RWPE2 (cell line): Measurements from ENCODE around the gene CHCHD6.

Experiments
- ATAC-seq: fragments of 200-7000 bp; cut with Tn5 transposase; 3 replicates; pipeline ENCODE4 v1.9.1; 2021; ENCODE audit warnings: low read depth
- DNase-seq: peaks from one replicate; pipeline ENCODE4 v3.0.0-alpha.2; 2020; ENCODE audit warnings: low spot score
- H3K27ac ChIP-seq: fragments of 450-650 bp; 2 replicates; pipeline ENCODE4 v1.5.1; 2017; ENCODE audit warnings: mild to moderate bottlenecking; ENCODE audit not compliant: poor library complexity, severe bottlenecking
- H3K27me3 ChIP-seq: fragments of 250-450 bp; sonication (Bioruptor Pico); 2 replicates; pipeline ENCODE4 v1.5.1; 2021; ENCODE audit warnings: mild to moderate bottlenecking, moderate library complexity; ENCODE audit not compliant: insufficient read depth, poor library complexity, severe bottlenecking
- H3K36me3 ChIP-seq: fragments of 250-450 bp; sonication (Bioruptor Pico); 2 replicates; pipeline ENCODE4 v1.5.1; 2020; ENCODE audit warnings: low read depth, mild to moderate bottlenecking, moderate library complexity
- H3K4me1 ChIP-seq: fragments of 250-450 bp; sonication (Bioruptor Pico); 2 replicates; pipeline ENCODE4 v1.5.1; 2021; ENCODE audit warnings: mild to moderate bottlenecking, moderate library complexity; ENCODE audit not compliant: insufficient read depth, poor library complexity, severe bottlenecking
- H3K4me3 ChIP-seq: fragments of 250-450 bp; sonication (Bioruptor Pico); 2 replicates; pipeline ENCODE4 v1.5.1; 2021; ENCODE audit warnings: mild to moderate bottlenecking, moderate library complexity; ENCODE audit not compliant: severe bottlenecking
- H3K9me3 ChIP-seq: fragments of 250-450 bp; sonication (Bioruptor Pico); 2 replicates; pipeline ENCODE4 v1.5.1; 2021; ENCODE audit warnings: mild to moderate bottlenecking, moderate library complexity; ENCODE audit not compliant: severe bottlenecking
- CTCF ChIP-seq: fragments of 450-650 bp; IDR thresholded peaks from one replicate; pipeline ENCODE4 v1.5.1; 2017; ENCODE audit warnings: mild to moderate bottlenecking, moderate library complexity; ENCODE audit not compliant: poor library complexity, severe bottlenecking

Gene CHCHD6

GRCh38 chr3:126930936-126931600 lies 227.0 kb downstream of the CHCHD6 start:
- no peak for ATAC-seq
- H3K27me3 ChIP-seq, result no peaks in the 10 kb centered on the region
- no peaks in the 10 kb centered on the region for H3K9me3 ChIP-seq
- H3K4me3 ChIP-seq, result no peak overlapping the region
- peak overlapping the region; percentile 20 for H3K27ac ChIP-seq
- peak; percentile 47 for DNase-seq
- H3K36me3 ChIP-seq, result no peaks in the 10 kb centered on the region
- TF ChIP-seq CTCF, result no peak
- peaks cover 17% of the 10 kb centered on the region for H3K4me1 ChIP-seq

GRCh38 chr3:126931806-126932187 lies 227.8 kb downstream of the CHCHD6 start:
- Histone ChIP-seq H3K27me3 (no peaks in the 10 kb centered on the region), H3K27ac (peak overlapping the region; percentile 20), H3K4me3 (no peak overlapping the region), H3K4me1 (peaks cover 12% of the 10 kb centered on the region), H3K36me3 (no peaks in the 10 kb centered on the region), H3K9me3 (no peaks in the 10 kb centered on the region)
- TF ChIP-seq CTCF, result no peak
- DNase-seq (no peak), ATAC-seq (no peak)

GRCh38 chr3:126932188-126932931 lies 228.3 kb downstream of the CHCHD6 start:
- ATAC-seq (peak; percentile 27; the same call in 1 of the 3 replicates), DNase-seq (peak; percentile 47)
- TF ChIP-seq CTCF, result no peak
- Histone ChIP-seq H3K9me3 (no peaks in the 10 kb centered on the region), H3K4me3 (no peak overlapping the region), H3K27me3 (no peaks in the 10 kb centered on the region), H3K36me3 (no peaks in the 10 kb centered on the region), H3K27ac (peak overlapping the region; percentile 20), H3K4me1 (peaks cover 10% of the 10 kb centered on the region)

GRCh38 chr3:126934031-126934531 lies 230.0 kb downstream of the CHCHD6 start:
- Histone ChIP-seq H3K27me3 (no peaks in the 10 kb centered on the region), H3K9me3 (no peaks in the 10 kb centered on the region), H3K27ac (no peak overlapping the region), H3K4me3 (no peak overlapping the region), H3K36me3 (no peaks in the 10 kb centered on the region), H3K4me1 (peaks cover 10% of the 10 kb centered on the region)
- TF ChIP-seq CTCF, result no peak
- DNase-seq, result no peak
- ATAC-seq, result no peak
